HUES6 (cell line): ENCODE measurements around the gene ARHGEF7.
"Not testable (repeated sequence)": the region's sequence is repeated elsewhere in the genome, so short reads cannot be mapped to it uniquely, and the experiment has no call there.

ENCODE experiments used
- H3K27ac ChIP-seq: 2 replicates; pipeline ENCODE4 v1.7.0; 2013; ENCODE audit warnings: low read depth, mild to moderate bottlenecking, low read length, inconsistent platforms
- H3K27me3 ChIP-seq: 2 replicates; pipeline ENCODE4 v1.6.1; 2013; ENCODE audit warnings: low read length; ENCODE audit not compliant: control insufficient read depth, insufficient read depth
- H3K36me3 ChIP-seq: 2 replicates; pipeline ENCODE4 v1.6.1; 2013; ENCODE audit warnings: low read length; ENCODE audit not compliant: control insufficient read depth, insufficient read depth
- H3K4me1 ChIP-seq: 2 replicates; pipeline ENCODE4 v1.6.1; 2013; ENCODE audit warnings: low read length; ENCODE audit not compliant: control insufficient read depth, insufficient read depth
- H3K4me3 ChIP-seq: 2 replicates; pipeline ENCODE4 v1.5.1; 2013; ENCODE audit warnings: low read depth, low read length
- H3K9ac ChIP-seq: one replicate; pipeline ENCODE4 v1.6.1; 2013; ENCODE audit warnings: mild to moderate bottlenecking, low read length
- H3K9me3 ChIP-seq: 2 replicates; pipeline ENCODE4 v1.6.1; 2013; ENCODE audit warnings: low read depth, low read length; ENCODE audit not compliant: control insufficient read depth, insufficient read depth

The ARHGEF7 gene

DNA sequence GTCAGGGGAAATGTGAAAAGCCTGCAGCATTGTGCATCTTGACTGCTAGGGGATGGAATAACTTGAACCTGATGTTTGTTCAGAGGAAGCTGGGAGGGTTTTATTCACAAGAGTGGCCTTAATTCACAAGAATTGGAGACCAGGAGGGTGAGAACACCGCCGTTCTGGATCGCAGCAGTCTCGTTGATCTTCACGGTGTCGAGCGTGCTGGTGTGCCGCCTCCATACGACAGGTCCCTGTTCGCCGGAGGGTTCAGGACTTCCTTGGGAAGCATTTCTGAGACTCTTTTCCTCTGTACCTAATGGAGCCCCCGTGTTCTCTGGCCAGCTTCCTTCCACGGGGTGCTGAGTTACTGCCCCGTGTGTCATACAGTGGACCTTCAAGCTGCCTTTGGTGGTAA is 66.9 kb downstream of the ARHGEF7 start:
- H3K4me3 ChIP-seq: no peak overlapping the region
- H3K4me1 ChIP-seq: peaks cover 21% of the 10 kb centered on the region
- no peaks in the 10 kb centered on the region for H3K9me3 ChIP-seq
- peaks cover 5% of the 10 kb centered on the region for H3K36me3 ChIP-seq
- H3K9ac ChIP-seq: no peak overlapping the region
- H3K27me3 ChIP-seq: no peaks in the 10 kb centered on the region
- no peak overlapping the region for H3K27ac ChIP-seq

DNA sequence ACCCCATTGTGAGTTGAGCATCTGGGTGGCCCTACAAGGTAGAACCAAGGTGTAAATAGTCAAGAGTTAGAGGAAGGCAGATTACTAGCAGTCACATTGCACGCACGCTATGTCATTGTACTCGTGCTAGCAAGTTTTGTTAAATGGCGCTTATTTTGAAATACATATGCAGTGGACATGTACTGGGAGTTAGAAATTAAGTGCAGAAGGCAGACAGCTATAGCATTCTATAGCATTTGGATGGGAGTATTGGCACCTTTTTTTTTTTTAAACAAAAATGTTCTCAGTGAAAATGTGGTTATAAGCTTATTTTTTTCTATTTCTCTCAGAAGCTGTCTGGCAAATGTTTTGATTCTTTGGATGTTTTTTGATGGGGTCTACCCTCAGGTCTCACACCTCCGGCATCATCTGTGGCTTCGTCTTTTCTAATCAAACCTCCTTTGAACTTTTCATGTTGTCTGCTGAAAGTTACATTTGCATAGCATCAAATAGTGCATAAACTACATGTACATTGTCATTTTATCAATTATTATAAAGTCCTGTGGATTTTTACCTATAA is 68.1 kb downstream of the ARHGEF7 start:
- no peak overlapping the region for H3K9ac ChIP-seq
- no peaks in the 10 kb centered on the region for H3K36me3 ChIP-seq
- H3K4me1 ChIP-seq: peaks cover 24% of the 10 kb centered on the region
- no peak overlapping the region for H3K27ac ChIP-seq
- H3K4me3 ChIP-seq: no peak overlapping the region
- no peaks in the 10 kb centered on the region for H3K9me3 ChIP-seq
- H3K27me3 ChIP-seq: no peaks in the 10 kb centered on the region

DNA sequence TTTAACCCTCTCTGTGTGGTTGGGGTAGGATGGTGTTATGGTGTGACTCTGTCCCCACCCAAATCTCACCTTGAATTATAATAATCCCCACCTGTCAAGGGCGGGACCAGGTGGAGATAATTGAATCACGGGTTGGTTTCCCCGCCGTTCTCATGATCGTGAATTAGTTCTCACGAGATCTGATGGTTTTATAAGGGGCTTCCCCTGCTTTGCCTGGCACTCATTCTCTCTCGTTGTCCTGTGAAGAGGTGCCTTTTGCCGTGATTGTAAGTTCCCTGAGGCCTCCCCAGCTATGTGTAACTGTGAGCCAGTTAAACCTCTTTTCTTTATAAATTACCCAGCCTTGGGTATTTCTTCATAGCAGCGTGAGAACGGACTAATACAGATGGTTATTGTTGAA is 68.8 kb downstream of the ARHGEF7 start:
- 0 out of 2 replicates have a peak, but pooled peaks cover 2% of the 10 kb centered on the region for H3K36me3 ChIP-seq
- no peak overlapping the region for H3K4me3 ChIP-seq
- H3K4me1 ChIP-seq: peaks cover 25% of the 10 kb centered on the region
- no peaks in the 10 kb centered on the region for H3K27me3 ChIP-seq
- H3K27ac ChIP-seq: no peak overlapping the region
- no peak overlapping the region for H3K9ac ChIP-seq
- H3K9me3 ChIP-seq: no peaks in the 10 kb centered on the region; the same call in 1 of the 2 replicates

DNA sequence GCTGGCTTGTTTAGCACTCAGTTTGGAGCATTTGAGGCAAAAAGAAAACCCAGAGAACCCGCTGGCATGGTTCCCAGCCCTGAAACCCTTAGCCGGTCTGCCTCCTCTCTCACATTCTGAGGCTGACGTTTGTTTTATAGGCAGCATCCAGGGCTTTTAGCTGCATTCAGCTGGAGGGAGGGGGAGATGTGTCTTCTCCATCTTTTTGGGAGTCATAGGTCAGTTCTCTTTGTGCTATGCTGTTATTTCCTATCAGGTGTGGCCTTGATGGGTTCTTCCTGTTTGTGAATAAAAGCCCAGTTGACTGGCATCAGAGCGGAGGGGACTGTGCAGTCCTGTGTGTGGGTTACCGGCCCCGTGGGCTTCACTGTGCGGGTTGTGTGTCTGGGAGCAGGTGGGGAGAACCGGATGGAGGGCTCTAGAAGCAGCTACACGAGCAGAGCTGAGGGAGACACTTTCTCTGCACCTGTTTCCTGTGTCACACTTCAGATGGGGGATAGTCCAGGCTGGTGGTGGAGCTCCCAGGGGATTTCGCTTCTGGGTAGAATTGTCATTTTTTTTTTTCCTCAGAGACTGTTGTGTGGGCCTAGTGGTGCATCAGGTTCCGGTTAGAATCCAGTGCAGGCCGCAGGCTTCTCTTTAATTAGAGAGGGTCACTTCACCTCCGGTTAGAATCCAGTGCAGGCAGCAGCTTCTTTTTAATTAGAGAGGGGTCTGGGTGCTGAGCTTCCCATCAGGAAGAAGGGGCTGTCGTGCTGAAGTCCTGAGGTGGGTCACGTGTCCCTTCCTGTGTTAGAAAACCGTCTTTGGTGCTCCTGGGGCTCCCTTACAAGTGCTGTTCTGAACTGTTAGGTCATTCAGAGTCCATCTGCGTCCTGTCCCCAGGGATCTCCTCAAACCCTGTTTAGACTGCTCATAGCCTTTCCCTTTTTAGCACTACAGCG is 69.6 kb downstream of the ARHGEF7 start:
- H3K9ac ChIP-seq: no peak overlapping the region
- H3K9me3 ChIP-seq: no peaks in the 10 kb centered on the region; the same call in 1 of the 2 replicates
- peaks cover 25% of the 10 kb centered on the region for H3K4me1 ChIP-seq

DNA sequence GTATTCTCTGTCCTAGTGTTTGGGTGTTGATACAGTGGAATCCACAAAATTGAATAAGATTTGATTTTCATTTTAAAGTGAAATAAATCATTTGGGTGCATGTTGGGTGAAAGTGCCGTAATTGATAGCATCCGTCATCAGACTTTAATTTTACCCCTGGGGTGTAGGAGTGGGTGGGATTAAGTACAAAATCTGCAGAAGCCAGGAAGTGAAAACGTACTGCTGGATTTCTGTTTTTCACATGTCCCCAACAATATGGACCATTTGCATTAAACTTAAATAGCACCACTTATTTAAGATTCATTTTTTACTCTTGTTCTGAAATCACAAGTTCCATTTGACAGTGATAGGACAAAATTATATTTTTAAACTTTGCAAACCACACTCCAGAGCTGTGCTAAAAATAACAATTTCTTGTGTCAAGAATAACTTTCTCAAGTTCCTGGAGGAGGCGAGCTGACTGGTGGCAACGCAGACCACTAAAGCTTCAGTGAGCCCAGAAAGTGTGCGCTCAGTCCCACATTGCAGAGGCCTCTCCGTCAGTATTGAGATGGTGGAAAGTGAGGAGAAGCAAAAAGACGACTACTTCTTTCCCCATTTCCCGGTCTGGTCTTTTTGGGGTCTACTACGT is 71.3 kb downstream of the ARHGEF7 start:
- H3K4me3 ChIP-seq: no peak overlapping the region
- H3K9me3 ChIP-seq: no peaks in the 10 kb centered on the region; the same call in 1 of the 2 replicates
- H3K9ac ChIP-seq: no peak overlapping the region
- 0 out of 2 replicates have a peak, but pooled peaks cover 4% of the 10 kb centered on the region for H3K36me3 ChIP-seq
- peaks cover 25% of the 10 kb centered on the region for H3K4me1 ChIP-seq
- no peaks in the 10 kb centered on the region for H3K27me3 ChIP-seq
- no peak overlapping the region for H3K27ac ChIP-seq

More for the DNA sequence above, 69.6 kb downstream of the ARHGEF7 start:
- 0 out of 2 replicates have a peak, but pooled peaks cover 4% of the 10 kb centered on the region for H3K36me3 ChIP-seq
- no peaks in the 10 kb centered on the region for H3K27me3 ChIP-seq
- H3K27ac ChIP-seq: no peak overlapping the region
- H3K4me3 ChIP-seq: no peak overlapping the region

DNA sequence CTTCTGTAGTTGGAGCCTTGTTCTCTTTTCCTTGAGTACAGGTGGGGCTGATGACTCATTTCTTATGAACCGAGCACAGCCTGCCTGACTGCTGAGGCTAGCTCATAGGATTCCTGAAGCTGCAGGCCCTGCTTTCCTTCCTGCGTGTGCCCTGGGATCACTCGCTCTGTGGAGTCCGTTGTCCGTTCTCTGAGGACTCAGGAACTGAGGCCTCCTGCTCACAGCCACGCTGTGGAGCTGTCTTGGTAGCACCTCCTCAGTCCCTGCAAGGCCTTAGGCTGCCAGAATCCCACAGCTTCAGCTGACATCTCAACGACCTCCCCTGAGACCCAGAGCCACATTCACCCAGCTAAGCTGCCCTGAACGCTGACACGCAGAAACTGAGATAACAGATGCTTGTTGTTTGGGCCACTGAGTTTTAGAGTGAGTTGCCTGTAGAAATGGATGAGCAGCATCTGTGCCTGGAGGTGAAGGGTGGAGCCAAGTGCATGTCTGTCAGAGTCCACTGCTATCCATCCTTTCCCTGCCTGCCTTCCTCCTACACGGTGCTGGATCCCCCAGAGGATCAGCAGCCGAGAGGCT is 72.9 kb downstream of the ARHGEF7 start:
- no peak overlapping the region for H3K9ac ChIP-seq
- 0 out of 2 replicates have a peak, but pooled peaks cover 4% of the 10 kb centered on the region for H3K36me3 ChIP-seq
- no peaks in the 10 kb centered on the region for H3K27me3 ChIP-seq
- no peak overlapping the region for H3K27ac ChIP-seq
- H3K4me1 ChIP-seq: peaks cover 25% of the 10 kb centered on the region
- H3K9me3 ChIP-seq: no peaks in the 10 kb centered on the region; the same call in 1 of the 2 replicates
- no peak overlapping the region for H3K4me3 ChIP-seq

DNA sequence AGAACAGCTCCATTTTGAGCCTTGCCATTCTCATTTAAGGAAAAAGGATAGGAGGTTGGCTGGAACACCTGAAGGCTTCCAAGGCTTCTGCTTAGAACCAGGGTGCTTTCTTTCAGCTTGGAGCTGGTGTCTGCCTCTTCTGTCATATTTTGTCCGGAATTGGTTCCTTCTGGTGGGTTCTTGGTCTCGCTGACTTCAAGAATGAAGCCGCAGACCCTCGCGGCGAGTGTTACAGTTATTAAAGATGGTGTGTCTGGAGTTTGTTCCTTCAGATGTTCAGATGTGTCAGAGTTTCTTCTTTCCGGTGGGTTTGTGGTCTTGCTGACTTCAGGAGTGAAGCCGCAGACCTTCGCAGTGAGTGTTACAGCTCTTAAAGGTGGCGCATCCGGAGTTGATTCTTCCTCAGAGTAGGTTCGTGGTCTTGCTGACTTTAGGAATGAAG is 74.0 kb downstream of the ARHGEF7 start:
- not testable (repeated sequence) for H3K27ac ChIP-seq, H3K9me3 ChIP-seq, H3K9ac ChIP-seq, H3K27me3 ChIP-seq, H3K36me3 ChIP-seq, H3K4me3 ChIP-seq
- H3K4me1 ChIP-seq: peaks cover 25% of the 10 kb centered on the region

DNA sequence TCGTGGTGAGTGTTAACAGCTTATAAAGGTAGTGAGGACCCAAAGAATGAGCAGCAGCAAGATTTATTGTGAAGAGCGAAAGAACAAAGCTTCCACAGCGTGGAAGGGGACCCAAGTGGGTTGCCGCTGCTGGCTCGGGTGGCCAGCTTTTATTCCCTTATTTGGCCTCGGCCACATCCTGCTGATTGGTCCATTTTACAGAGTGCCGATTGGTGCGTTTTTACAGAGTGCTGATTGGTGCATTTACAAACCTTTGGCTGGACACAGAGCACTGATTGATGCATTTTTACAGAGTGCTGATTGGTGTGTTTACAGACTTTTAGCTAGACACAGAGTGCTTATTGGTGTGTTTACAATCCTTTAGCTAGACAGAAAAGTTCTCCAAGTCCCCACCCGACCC is 74.4 kb downstream of the ARHGEF7 start:
- peaks cover 25% of the 10 kb centered on the region for H3K4me1 ChIP-seq
- not testable (repeated sequence) for H3K27me3 ChIP-seq, H3K36me3 ChIP-seq, H3K9ac ChIP-seq, H3K9me3 ChIP-seq, H3K27ac ChIP-seq, H3K4me3 ChIP-seq

DNA sequence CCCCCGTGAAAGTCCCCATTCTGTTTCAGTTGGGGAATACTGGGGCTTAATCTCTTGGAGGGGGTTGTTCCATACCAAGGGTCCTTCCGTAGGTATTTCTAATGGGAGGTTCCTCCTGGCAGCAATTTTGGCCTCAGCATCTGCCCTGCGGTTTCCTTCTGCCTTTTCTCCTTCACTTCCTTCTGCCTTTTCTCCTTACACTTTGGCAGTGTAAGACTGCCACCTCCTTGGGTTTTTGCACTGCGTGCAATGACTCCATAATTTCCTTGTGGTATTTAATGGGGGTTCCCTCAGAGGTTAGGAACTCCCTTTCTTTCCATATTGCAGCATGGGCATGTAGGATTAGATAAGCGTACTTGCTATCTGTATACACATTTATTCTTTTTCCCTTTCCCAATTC is 78.1 kb downstream of the ARHGEF7 start:
- not testable (repeated sequence) for H3K9ac ChIP-seq, H3K27ac ChIP-seq, H3K9me3 ChIP-seq, H3K4me1 ChIP-seq, H3K4me3 ChIP-seq, H3K36me3 ChIP-seq, H3K27me3 ChIP-seq

DNA sequence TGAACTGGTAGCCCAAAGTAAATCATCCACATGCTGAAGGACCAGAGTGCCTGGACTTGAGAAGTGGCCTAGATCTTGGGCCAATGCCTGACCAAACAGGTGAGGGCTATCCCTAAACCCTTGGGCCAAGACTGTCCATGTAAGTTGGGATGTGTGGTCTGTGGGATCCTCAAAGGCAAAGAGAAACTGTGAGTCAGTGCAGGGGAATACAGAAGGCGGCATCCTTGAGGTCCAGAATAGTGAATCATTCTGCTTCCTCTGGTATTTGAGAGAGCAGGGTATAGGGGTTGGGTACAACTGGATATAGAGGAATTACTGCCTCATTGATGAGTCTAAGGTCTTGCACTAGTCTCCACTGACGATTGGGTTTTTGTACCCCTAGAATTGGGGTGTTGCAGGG is 79.5 kb downstream of the ARHGEF7 start:
- not testable (repeated sequence) for H3K4me3 ChIP-seq, H3K9ac ChIP-seq, H3K27me3 ChIP-seq, H3K27ac ChIP-seq, H3K9me3 ChIP-seq, H3K36me3 ChIP-seq, H3K4me1 ChIP-seq
